ENCODE results near the gene MAML2.

The MAML2 gene

DNA sequence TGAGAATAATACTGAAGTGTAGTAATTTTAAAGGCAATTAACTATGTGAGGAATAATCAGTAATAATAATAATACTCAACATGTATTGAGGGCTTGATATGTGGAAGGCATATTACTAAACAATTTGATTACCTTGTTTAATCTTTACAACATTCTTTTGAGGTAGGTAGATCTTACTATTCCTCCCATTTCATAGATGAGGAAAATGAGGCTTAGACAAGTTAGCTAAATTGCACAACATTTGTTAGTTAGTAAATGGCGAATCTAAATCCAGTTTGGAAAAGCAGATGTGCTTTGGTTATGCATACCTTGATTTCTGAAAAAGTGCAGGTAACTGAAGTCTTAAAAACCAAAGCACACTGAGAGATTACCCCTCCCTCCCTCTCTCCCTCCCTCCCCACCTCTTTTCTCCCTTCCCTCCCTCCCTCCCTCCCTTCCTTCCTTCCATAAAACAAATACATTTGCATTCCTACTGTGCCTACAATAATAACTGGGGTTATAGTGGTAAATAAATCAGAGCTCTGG lies 326.0 kb downstream of the MAML2 start:
- no peak overlapping the region for H3K4me3 ChIP-seq (ENCODE audit: low read depth, low read length)
- no peak for TF ChIP-seq CTCF (IDR thresholded peaks at IDR 0.05; ENCODE audit: low read depth, low read length)

GRCh38 chr11:96015906-96016565 lies 327.0 kb downstream of the MAML2 start:
- TF ChIP-seq CTCF (IDR thresholded peaks at IDR 0.05; ENCODE audit: low read depth, low read length): no peak
- no peak overlapping the region for H3K4me3 ChIP-seq (ENCODE audit: low read depth, low read length)

GRCh38 chr11:96014217-96014616 lies 328.8 kb downstream of the MAML2 start:
- TF ChIP-seq CTCF (IDR thresholded peaks at IDR 0.05; ENCODE audit: low read depth, low read length): no peak
- no peak overlapping the region for H3K4me3 ChIP-seq (ENCODE audit: low read depth, low read length)

GRCh38 chr11:96013461-96014213 lies 329.4 kb downstream of the MAML2 start:
- no peak overlapping the region for H3K4me3 ChIP-seq (ENCODE audit: low read depth, low read length)
- no peak for TF ChIP-seq CTCF (IDR thresholded peaks at IDR 0.05; ENCODE audit: low read depth, low read length)

GRCh38 chr11:96012086-96012824 lies 330.7 kb downstream of the MAML2 start:
- no peak overlapping the region for H3K4me3 ChIP-seq (ENCODE audit: low read depth, low read length)
- peak; percentile 54 for TF ChIP-seq CTCF (IDR thresholded peaks at IDR 0.05; ENCODE audit: low read depth, low read length)

DNA sequence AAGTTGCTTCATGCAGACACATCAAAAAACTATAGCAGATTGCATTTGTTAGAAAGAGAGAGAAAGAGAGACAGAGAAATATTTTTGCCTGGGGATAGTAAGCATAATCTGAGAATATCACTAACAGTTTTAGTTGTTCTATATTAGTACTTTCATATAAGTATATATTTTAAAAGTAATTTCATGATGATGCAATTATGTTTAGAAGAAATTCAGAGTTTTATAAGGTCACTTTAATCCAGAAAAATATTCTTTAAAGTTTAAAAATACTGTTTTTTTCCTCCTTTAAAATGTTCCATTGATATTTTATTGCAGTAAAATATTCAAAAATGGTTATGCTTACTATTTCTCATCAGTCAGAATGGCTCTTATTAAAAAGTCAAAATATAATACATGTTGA lies 332.3 kb downstream of the MAML2 start:
- H3K4me3 ChIP-seq (ENCODE audit: low read depth, low read length): no peak overlapping the region
- no peak for TF ChIP-seq CTCF (IDR thresholded peaks at IDR 0.05; ENCODE audit: low read depth, low read length)

Measured in WI38 (cell line).